ENCODE data around the gene RCOR1. TPM values are rescaled to one million over a fixed set of nuclear protein-coding genes. Genes with fewer than 3 reads are reported as not detected.
"Not testable (repeated sequence)": the region's sequence is repeated elsewhere in the genome, so short reads cannot be mapped to it uniquely, and the experiment has no call there.

RCOR1 gene
- polyA plus RNA-seq, 1 experiment, result 16.7 TPM

- CTCF ChIA-PET, result interaction anchor here (0.6 to 1.9 kb wide), 2 partner anchors 67 to 296 kb away, joined by 3 to 8 read pairs; no protein-coding TSS in a partner anchor
Measured at GRCh38 chr14:102760496-102761193, 168.2 kb downstream of the RCOR1 start.

GRCh38 chr14:102761206-102761605 is 168.8 kb downstream of the RCOR1 start:
- H3K4me3 ChIP-seq (ENCODE audit: low read depth, low read length), result no peak overlapping the region
- H3K27me3 ChIP-seq (ENCODE audit: control insufficient read depth, insufficient read depth, low read length), result peaks cover 12% of the 10 kb centered on the region
- H3K27ac ChIP-seq (ENCODE audit: low read depth, low read length), result no peak overlapping the region
- ChIA-PET POLR2A (interaction anchor here (0.5 to 0.7 kb wide), 2 partner anchors 8 to 37 kb away, joined by 3 to 5 read pairs; no protein-coding TSS in a partner anchor), CTCF (no interaction called here)
- no peak for DNase-seq (ENCODE audit: low read depth, low spot score)
- no peak for TF ChIP-seq CTCF (IDR thresholded peaks at IDR 0.05; ENCODE audit: low read depth, low read length)
- H3K9me3 ChIP-seq (ENCODE audit: control insufficient read depth, insufficient read depth, low read length), result no peaks in the 10 kb centered on the region; the same call in 1 of the 2 replicates

More at GRCh38 chr14:102760496-102761193, 168.2 kb downstream of the RCOR1 start:
- POLR2A ChIA-PET, result interaction anchor here (0.7 kb wide), 1 partner anchor 7 kb away, joined by 3 read pairs; no protein-coding TSS in a partner anchor
- no peak for DNase-seq (ENCODE audit: low read depth, low spot score)
- no peak overlapping the region for H3K4me3 ChIP-seq (ENCODE audit: low read depth, low read length)
- no peaks in the 10 kb centered on the region; the same call in 1 of the 2 replicates for H3K9me3 ChIP-seq (ENCODE audit: control insufficient read depth, insufficient read depth, low read length)
- peaks cover 12% of the 10 kb centered on the region for H3K27me3 ChIP-seq (ENCODE audit: control insufficient read depth, insufficient read depth, low read length)
- H3K27ac ChIP-seq (ENCODE audit: low read depth, low read length), result no peak overlapping the region
- TF ChIP-seq CTCF (IDR thresholded peaks at IDR 0.05; ENCODE audit: low read depth, low read length), result no peak

DNA sequence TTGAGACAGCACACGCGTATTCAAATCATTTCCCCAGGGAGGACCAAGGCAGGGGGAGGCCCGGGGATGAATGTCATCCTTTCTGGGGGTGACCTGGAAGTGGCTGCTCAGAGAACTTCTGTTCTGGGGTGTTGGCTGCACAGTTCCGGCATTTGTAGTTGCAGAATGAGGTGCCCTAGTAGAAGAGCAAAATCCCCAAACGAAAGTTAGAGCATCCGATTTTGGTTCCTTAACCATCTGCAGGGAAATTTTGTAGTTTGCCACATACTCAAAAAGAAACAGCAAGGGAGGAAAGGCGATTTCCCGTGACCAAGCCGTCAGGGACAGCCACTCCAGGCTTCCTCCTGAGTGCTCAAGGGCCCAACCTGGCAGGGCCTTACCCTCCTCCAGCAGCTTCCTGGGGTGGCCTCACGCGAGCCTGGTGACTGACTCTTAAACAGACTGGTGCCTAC is 171.8 kb downstream of the RCOR1 start:
- Histone ChIP-seq H3K27ac (ENCODE audit: low read depth, low read length) (no peak overlapping the region), H3K9me3 (ENCODE audit: control insufficient read depth, insufficient read depth, low read length) (no peaks in the 10 kb centered on the region), H3K27me3 (ENCODE audit: control insufficient read depth, insufficient read depth, low read length) (peaks cover 12% of the 10 kb centered on the region), H3K4me3 (ENCODE audit: low read depth, low read length) (no peak overlapping the region)
- TF ChIP-seq CTCF (IDR thresholded peaks at IDR 0.05; ENCODE audit: low read depth, low read length), result no peak
- ChIA-PET POLR2A (no interaction called here), CTCF (interaction anchor here (0.7 kb wide), 1 partner anchor 39 kb away, joined by 3 read pairs; no protein-coding TSS in a partner anchor)
- no peak for DNase-seq (ENCODE audit: low read depth, low spot score)

GRCh38 chr14:102765770-102766169 is 173.3 kb downstream of the RCOR1 start:
- H3K4me3 ChIP-seq (ENCODE audit: low read depth, low read length); CTCF ChIA-PET; POLR2A ChIA-PET; H3K27ac ChIP-seq (ENCODE audit: low read depth, low read length); DNase-seq (ENCODE audit: low read depth, low spot score); H3K9me3 ChIP-seq (ENCODE audit: control insufficient read depth, insufficient read depth, low read length): not testable (repeated sequence)
- H3K27me3 ChIP-seq (ENCODE audit: control insufficient read depth, insufficient read depth, low read length), result peaks cover 14% of the 10 kb centered on the region

- TF ChIP-seq CTCF (IDR thresholded peaks at IDR 0.05; ENCODE audit: low read depth, low read length), result no peak
- H3K4me3 ChIP-seq (ENCODE audit: low read depth, low read length), result no peak overlapping the region
- H3K9me3 ChIP-seq (ENCODE audit: control insufficient read depth, insufficient read depth, low read length), result no peaks in the 10 kb centered on the region
- no peak for DNase-seq (ENCODE audit: low read depth, low spot score)
- H3K27me3 ChIP-seq (ENCODE audit: control insufficient read depth, insufficient read depth, low read length), result peaks cover 13% of the 10 kb centered on the region
- CTCF ChIA-PET, result no interaction called here
- H3K27ac ChIP-seq (ENCODE audit: low read depth, low read length), result no peak overlapping the region
- POLR2A ChIA-PET, result no interaction called here
Measured at GRCh38 chr14:102768223-102769048, 176.0 kb downstream of the RCOR1 start.
